GM23338 (cell line): ENCODE data around the gene CPLX1. TPM values are rescaled to one million over a fixed set of nuclear protein-coding genes. Genes with fewer than 3 reads are reported as not detected.

Source experiments
- ATAC-seq: fragments of 200-7000 bp; cut with Tn5 transposase; 3 replicates; pipeline ENCODE4 v1.9.1; 2020
- DNase-seq: peaks from one replicate; pipeline ENCODE4 v3.0.0-alpha.2; 2015; ENCODE audit warnings: low spot score
- H2AFZ ChIP-seq: fragments of 200-600 bp; sonication (generic); 2 replicates; pipeline ENCODE4 v1.8.0; 2016; ENCODE audit warnings: antibody characterized with exemption, mild to moderate bottlenecking, moderate library complexity
- H3F3A ChIP-seq: fragments of 200-600 bp; sonication (generic); replicated peaks from 2 replicates; pipeline ENCODE4 v1.8.0; 2017; ENCODE audit warnings: antibody characterized with exemption, mixed run types, low read depth
- H3K27ac ChIP-seq: fragments of 200-600 bp; sonication (generic); 2 replicates; pipeline ENCODE4 v1.6.1; 2016; ENCODE audit warnings: low read depth
- H3K27me3 ChIP-seq: fragments of 200-600 bp; sonication (generic); 2 replicates; pipeline ENCODE4 v1.8.0; 2016; ENCODE audit warnings: mild to moderate bottlenecking, mixed run types, moderate library complexity; ENCODE audit not compliant: insufficient read depth
- H3K36me3 ChIP-seq: fragments of 200-600 bp; sonication (generic); 2 replicates; pipeline ENCODE4 v1.8.0; 2016; ENCODE audit warnings: mild to moderate bottlenecking; ENCODE audit not compliant: insufficient read depth
- H3K4me1 ChIP-seq: fragments of 200-600 bp; sonication (generic); 2 replicates; pipeline ENCODE4 v1.8.0; 2016; ENCODE audit warnings: mild to moderate bottlenecking, moderate library complexity; ENCODE audit not compliant: insufficient read depth
- H3K4me2 ChIP-seq: fragments of 200-600 bp; sonication (generic); 2 replicates; pipeline ENCODE4 v1.7.1; 2017; ENCODE audit warnings: mixed run types
- H3K4me3 ChIP-seq: fragments of 200-600 bp; sonication (generic); 2 replicates; pipeline ENCODE4 v1.6.1; 2016; ENCODE audit warnings: mixed run types
- H3K79me2 ChIP-seq: fragments of 200-600 bp; sonication (generic); replicated peaks from 2 replicates; pipeline ENCODE4 v1.8.0; 2017; ENCODE audit warnings: mild to moderate bottlenecking; ENCODE audit not compliant: insufficient read depth
- H3K9me2 ChIP-seq: fragments of 200-600 bp; sonication (generic); 2 replicates; pipeline ENCODE4 v1.8.0; 2017; ENCODE audit not compliant: insufficient read depth
- H4K20me1 ChIP-seq: fragments of 200-600 bp; sonication (generic); replicated peaks from 2 replicates; pipeline ENCODE4 v1.8.0; 2017; ENCODE audit warnings: mild to moderate bottlenecking; ENCODE audit not compliant: insufficient read depth
- H3K27ac Mint-ChIP-seq: 2 replicates; pipeline ENCODE4 v1.8.0; 2020; ENCODE audit warnings: inconsistent platforms, mild to moderate bottlenecking, moderate library complexity, mixed read lengths
- H3K27me3 Mint-ChIP-seq: 3 replicates; pipeline ENCODE4 v1.8.0; 2022; ENCODE audit warnings: low read depth, mild to moderate bottlenecking, moderate library complexity, mixed read lengths, inconsistent platforms; ENCODE audit not compliant: insufficient read depth, poor library complexity
- H3K36me3 Mint-ChIP-seq: 3 replicates; pipeline ENCODE4 v1.8.0; 2021; ENCODE audit warnings: low read depth, mild to moderate bottlenecking, inconsistent platforms, moderate library complexity, mixed read lengths
- H3K4me1 Mint-ChIP-seq: 3 replicates; pipeline ENCODE4 v1.8.0; 2020; ENCODE audit warnings: mild to moderate bottlenecking, inconsistent platforms, mixed read lengths
- H3K4me3 Mint-ChIP-seq: 3 replicates; pipeline ENCODE4 v1.8.0; 2021; ENCODE audit warnings: moderate library complexity, mild to moderate bottlenecking, inconsistent platforms, mixed read lengths
- H3K9me3 Mint-ChIP-seq: 3 replicates; pipeline ENCODE4 v1.8.0; 2020; ENCODE audit warnings: moderate library complexity, mild to moderate bottlenecking, inconsistent platforms, mixed read lengths
- CREB1 ChIP-seq: fragments of 250-450 bp; sonication (Bioruptor Pico); IDR thresholded peaks from 2 replicates; pipeline ENCODE4 v1.5.0; 2020; ENCODE audit warnings: low read depth, mild to moderate bottlenecking, moderate library complexity
- EZH2 ChIP-seq: fragments of 200-600 bp; sonication (generic); IDR thresholded peaks from one replicate; pipeline ENCODE4 v1.8.0; 2017; ENCODE audit warnings: antibody characterized with exemption, mild to moderate bottlenecking, low read depth; ENCODE audit not compliant: unreplicated experiment
- EZH2phosphoT487 ChIP-seq: fragments of 200-600 bp; sonication (generic); IDR thresholded peaks from one replicate; pipeline ENCODE4 v1.8.1; 2018; ENCODE audit warnings: antibody characterized with exemption; ENCODE audit not compliant: unreplicated experiment
- JUNB ChIP-seq: IDR thresholded peaks from one replicate; pipeline ENCODE4 v1.6.1; 2016; ENCODE audit warnings: antibody characterized with exemption; ENCODE audit not compliant: unreplicated experiment
- NANOG ChIP-seq: IDR thresholded peaks from 2 replicates; pipeline ENCODE4 v1.6.1; 2016; ENCODE audit warnings: antibody characterized with exemption, borderline replicate concordance
- POLR2AphosphoS5 ChIP-seq: IDR thresholded peaks from 2 replicates; pipeline ENCODE4 v1.6.1; 2016; ENCODE audit warnings: antibody characterized with exemption, low read depth
- STAT1 ChIP-seq: IDR thresholded peaks from one replicate; pipeline ENCODE4 v1.6.1; 2016; ENCODE audit warnings: antibody characterized with exemption; ENCODE audit not compliant: unreplicated experiment
- ZNF114 ChIP-seq: fragments of 250-450 bp; sonication (Bioruptor Pico); IDR thresholded peaks from 2 replicates; pipeline ENCODE4 v1.5.0; 2020; ENCODE audit warnings: mild to moderate bottlenecking, moderate library complexity
- ZNF331 ChIP-seq: fragments of 250-450 bp; sonication (Bioruptor Pico); IDR thresholded peaks from 2 replicates; pipeline ENCODE4 v1.5.0; 2020; ENCODE audit warnings: low read depth, mild to moderate bottlenecking, moderate library complexity
- polyA plus RNA-seq: library from polyadenylated mRNA; unstranded; fragments of >200 nt; fragmentation: Nextera tagmentation; extraction: Ambion mirVana; gene quantifications from 2 replicates; pipeline ENCODE4 v1.2.1, GENCODE V29; 2016
- total RNA-seq: library from RNA; depleted of rRNA; stranded (reverse); fragments of >200 nt; shearing (Covaris generic); gene quantifications from 2 replicates; pipeline ENCODE4 v1.2.3, GENCODE V29; 2014
- TF ChIP-seq, protein P1 (sequence below): IDR thresholded peaks from 2 replicates; pipeline ENCODE4 v1.6.1; 2016; ENCODE audit warnings: antibody characterized with exemption
- TF ChIP-seq, protein P2 (sequence below), 2 experiments: fragments of 200-600 bp in 1 of 2; sonication (generic) in 1 of 2; conservative IDR thresholded peaks; 2 replicates each; pipeline versions ENCODE4 v1.5.1 to v1.6.1; 2016 to 2017; ENCODE audit warnings: antibody characterized with exemption in 2 of 2, low read depth in 2 of 2, mild to moderate bottlenecking in 2 of 2, moderate library complexity in 1 of 2
- TF ChIP-seq, protein P3 (sequence below): IDR thresholded peaks from one replicate; pipeline ENCODE4 v1.6.1; 2018; ENCODE audit warnings: antibody characterized with exemption; ENCODE audit not compliant: unreplicated experiment
- TF ChIP-seq, protein P4 (sequence below): fragments of 250-450 bp; sonication (Bioruptor Pico); IDR thresholded peaks from 2 replicates; pipeline ENCODE4 v1.5.0; 2020; ENCODE audit warnings: mild to moderate bottlenecking, moderate library complexity

Gene CPLX1
- total and polyA plus RNA-seq, 2 experiments from 2014 or later, result 0.86 to 0.97 TPM

DNA sequence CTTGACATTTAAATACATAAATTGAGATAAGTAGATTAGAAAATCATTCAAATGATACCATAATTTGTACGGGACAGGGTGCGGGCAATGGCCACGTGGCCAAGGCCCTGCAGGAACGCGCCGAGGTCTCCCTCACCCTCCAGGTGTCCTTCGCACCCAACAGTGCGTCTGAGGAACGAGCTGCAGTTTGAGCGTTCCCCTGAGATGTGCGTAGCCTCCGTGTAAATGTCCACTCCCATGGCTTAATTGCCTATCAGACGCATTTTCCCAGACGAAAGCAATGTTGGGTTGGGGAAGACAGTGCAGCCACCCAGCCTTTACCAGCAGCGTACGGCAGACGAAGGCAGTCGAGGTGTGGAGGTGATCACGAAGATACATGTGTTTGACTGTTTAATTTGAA is 56.4 kb downstream of the CPLX1 start (continued):
- TF ChIP-seq, protein P1, sequence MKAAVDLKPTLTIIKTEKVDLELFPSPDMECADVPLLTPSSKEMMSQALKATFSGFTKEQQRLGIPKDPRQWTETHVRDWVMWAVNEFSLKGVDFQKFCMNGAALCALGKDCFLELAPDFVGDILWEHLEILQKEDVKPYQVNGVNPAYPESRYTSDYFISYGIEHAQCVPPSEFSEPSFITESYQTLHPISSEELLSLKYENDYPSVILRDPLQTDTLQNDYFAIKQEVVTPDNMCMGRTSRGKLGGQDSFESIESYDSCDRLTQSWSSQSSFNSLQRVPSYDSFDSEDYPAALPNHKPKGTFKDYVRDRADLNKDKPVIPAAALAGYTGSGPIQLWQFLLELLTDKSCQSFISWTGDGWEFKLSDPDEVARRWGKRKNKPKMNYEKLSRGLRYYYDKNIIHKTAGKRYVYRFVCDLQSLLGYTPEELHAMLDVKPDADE, result no peak
- no peak for TF ChIP-seq CREB1 (CRISPR knock-in tag)
- TF ChIP-seq, protein P2, sequence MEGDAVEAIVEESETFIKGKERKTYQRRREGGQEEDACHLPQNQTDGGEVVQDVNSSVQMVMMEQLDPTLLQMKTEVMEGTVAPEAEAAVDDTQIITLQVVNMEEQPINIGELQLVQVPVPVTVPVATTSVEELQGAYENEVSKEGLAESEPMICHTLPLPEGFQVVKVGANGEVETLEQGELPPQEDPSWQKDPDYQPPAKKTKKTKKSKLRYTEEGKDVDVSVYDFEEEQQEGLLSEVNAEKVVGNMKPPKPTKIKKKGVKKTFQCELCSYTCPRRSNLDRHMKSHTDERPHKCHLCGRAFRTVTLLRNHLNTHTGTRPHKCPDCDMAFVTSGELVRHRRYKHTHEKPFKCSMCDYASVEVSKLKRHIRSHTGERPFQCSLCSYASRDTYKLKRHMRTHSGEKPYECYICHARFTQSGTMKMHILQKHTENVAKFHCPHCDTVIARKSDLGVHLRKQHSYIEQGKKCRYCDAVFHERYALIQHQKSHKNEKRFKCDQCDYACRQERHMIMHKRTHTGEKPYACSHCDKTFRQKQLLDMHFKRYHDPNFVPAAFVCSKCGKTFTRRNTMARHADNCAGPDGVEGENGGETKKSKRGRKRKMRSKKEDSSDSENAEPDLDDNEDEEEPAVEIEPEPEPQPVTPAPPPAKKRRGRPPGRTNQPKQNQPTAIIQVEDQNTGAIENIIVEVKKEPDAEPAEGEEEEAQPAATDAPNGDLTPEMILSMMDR (conservative IDR thresholded peaks at IDR 0.05; ENCODE audit: low read depth in 2 of 2), result no peak

DNA sequence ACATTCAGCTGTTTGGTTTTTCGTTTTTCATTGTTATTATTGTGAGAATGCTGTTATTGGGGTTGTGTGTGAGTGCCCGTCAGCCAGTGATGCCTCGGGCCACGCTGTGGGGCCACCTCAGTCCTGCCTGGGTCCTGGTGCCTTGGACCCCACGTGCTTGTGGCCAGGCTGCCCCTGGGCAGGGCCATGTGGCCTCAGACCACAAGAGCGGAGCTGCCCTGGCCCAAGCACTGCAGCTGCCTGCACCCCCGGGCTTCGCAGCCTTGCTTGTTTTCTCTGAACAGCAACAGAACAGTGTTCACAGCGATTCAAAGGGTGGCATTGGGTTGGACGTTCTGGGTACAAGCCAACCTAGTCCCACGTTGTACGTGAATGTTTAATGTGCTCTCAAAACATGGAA is 56.9 kb downstream of the CPLX1 start:
- Histone ChIP-seq H3K27ac (no peak overlapping the region), H4K20me1 (peaks cover 59% of the 10 kb centered on the region), H3K4me2 (no peak overlapping the region), H3K4me3 (no peak overlapping the region), H3K4me1 (peaks cover 13% of the 10 kb centered on the region), H3F3A (peaks cover 40% of the 10 kb centered on the region), H3K79me2 (peaks cover 28% of the 10 kb centered on the region), H3K36me3 (0 out of 2 replicates have a peak, but pooled peaks cover 3% of the 10 kb centered on the region), H2AFZ (no peak overlapping the region), H3K9me2 (no peaks in the 10 kb centered on the region), H3K27me3 (no peaks in the 10 kb centered on the region)
- Mint-ChIP-seq H3K4me3 (no peak overlapping the region), H3K36me3 (peaks cover 67% of the 10 kb centered on the region), H3K9me3 (peaks cover 4% of the 10 kb centered on the region), H3K27me3 (peaks cover 20% of the 10 kb centered on the region), H3K27ac (no peak overlapping the region), H3K4me1 (peaks cover 28% of the 10 kb centered on the region)
- DNase-seq (no peak), ATAC-seq (no peak)
- no peak for TF ChIP-seq ZNF114 (CRISPR knock-in tag)
- no peak for TF ChIP-seq EZH2phosphoT487
- no peak for TF ChIP-seq JUNB
- no peak for TF ChIP-seq ZNF331 (CRISPR knock-in tag)
- no peak for TF ChIP-seq EZH2
- TF ChIP-seq, protein P3, sequence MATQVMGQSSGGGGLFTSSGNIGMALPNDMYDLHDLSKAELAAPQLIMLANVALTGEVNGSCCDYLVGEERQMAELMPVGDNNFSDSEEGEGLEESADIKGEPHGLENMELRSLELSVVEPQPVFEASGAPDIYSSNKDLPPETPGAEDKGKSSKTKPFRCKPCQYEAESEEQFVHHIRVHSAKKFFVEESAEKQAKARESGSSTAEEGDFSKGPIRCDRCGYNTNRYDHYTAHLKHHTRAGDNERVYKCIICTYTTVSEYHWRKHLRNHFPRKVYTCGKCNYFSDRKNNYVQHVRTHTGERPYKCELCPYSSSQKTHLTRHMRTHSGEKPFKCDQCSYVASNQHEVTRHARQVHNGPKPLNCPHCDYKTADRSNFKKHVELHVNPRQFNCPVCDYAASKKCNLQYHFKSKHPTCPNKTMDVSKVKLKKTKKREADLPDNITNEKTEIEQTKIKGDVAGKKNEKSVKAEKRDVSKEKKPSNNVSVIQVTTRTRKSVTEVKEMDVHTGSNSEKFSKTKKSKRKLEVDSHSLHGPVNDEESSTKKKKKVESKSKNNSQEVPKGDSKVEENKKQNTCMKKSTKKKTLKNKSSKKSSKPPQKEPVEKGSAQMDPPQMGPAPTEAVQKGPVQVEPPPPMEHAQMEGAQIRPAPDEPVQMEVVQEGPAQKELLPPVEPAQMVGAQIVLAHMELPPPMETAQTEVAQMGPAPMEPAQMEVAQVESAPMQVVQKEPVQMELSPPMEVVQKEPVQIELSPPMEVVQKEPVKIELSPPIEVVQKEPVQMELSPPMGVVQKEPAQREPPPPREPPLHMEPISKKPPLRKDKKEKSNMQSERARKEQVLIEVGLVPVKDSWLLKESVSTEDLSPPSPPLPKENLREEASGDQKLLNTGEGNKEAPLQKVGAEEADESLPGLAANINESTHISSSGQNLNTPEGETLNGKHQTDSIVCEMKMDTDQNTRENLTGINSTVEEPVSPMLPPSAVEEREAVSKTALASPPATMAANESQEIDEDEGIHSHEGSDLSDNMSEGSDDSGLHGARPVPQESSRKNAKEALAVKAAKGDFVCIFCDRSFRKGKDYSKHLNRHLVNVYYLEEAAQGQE, result no peak
- no peak for TF ChIP-seq NANOG
- TF ChIP-seq POLR2AphosphoS5, result no peak; the same call in 1 of the 2 replicates
- TF ChIP-seq, protein P4, sequence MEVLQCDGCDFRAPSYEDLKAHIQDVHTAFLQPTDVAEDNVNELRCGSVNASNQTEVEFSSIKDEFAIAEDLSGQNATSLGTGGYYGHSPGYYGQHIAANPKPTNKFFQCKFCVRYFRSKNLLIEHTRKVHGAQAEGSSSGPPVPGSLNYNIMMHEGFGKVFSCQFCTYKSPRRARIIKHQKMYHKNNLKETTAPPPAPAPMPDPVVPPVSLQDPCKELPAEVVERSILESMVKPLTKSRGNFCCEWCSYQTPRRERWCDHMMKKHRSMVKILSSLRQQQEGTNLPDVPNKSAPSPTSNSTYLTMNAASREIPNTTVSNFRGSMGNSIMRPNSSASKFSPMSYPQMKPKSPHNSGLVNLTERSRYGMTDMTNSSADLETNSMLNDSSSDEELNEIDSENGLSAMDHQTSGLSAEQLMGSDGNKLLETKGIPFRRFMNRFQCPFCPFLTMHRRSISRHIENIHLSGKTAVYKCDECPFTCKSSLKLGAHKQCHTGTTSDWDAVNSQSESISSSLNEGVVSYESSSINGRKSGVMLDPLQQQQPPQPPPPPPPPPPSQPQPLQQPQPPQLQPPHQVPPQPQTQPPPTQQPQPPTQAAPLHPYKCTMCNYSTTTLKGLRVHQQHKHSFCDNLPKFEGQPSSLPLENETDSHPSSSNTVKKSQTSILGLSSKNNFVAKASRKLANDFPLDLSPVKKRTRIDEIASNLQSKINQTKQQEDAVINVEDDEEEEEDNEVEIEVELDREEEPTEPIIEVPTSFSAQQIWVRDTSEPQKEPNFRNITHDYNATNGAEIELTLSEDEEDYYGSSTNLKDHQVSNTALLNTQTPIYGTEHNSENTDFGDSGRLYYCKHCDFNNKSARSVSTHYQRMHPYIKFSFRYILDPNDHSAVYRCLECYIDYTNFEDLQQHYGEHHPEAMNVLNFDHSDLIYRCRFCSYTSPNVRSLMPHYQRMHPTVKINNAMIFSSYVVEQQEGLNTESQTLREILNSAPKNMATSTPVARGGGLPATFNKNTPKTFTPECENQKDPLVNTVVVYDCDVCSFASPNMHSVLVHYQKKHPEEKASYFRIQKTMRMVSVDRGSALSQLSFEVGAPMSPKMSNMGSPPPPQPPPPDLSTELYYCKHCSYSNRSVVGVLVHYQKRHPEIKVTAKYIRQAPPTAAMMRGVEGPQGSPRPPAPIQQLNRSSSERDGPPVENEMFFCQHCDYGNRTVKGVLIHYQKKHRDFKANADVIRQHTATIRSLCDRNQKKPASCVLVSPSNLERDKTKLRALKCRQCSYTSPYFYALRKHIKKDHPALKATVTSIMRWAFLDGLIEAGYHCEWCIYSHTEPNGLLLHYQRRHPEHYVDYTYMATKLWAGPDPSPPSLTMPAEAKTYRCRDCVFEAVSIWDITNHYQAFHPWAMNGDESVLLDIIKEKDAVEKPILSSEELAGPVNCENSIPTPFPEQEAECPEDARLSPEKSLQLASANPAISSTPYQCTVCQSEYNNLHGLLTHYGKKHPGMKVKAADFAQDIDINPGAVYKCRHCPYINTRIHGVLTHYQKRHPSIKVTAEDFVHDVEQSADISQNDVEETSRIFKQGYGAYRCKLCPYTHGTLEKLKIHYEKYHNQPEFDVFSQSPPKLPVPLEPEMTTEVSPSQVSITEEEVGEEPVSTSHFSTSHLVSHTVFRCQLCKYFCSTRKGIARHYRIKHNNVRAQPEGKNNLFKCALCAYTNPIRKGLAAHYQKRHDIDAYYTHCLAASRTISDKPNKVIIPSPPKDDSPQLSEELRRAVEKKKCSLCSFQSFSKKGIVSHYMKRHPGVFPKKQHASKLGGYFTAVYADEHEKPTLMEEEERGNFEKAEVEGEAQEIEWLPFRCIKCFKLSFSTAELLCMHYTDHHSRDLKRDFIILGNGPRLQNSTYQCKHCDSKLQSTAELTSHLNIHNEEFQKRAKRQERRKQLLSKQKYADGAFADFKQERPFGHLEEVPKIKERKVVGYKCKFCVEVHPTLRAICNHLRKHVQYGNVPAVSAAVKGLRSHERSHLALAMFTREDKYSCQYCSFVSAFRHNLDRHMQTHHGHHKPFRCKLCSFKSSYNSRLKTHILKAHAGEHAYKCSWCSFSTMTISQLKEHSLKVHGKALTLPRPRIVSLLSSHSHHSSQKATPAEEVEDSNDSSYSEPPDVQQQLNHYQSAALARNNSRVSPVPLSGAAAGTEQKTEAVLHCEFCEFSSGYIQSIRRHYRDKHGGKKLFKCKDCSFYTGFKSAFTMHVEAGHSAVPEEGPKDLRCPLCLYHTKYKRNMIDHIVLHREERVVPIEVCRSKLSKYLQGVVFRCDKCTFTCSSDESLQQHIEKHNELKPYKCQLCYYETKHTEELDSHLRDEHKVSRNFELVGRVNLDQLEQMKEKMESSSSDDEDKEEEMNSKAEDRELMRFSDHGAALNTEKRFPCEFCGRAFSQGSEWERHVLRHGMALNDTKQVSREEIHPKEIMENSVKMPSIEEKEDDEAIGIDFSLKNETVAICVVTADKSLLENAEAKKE, result no peak
- no peak for TF ChIP-seq STAT1
- no peak for TF ChIP-seq CREB1 (CRISPR knock-in tag)
